Astrocyte (in vitro differentiated cells and primary cell): ENCODE results near the gene FSIP1. TPM values are rescaled to one million over a fixed set of nuclear protein-coding genes. Genes with fewer than 3 reads are reported as not detected.

Source experiments
- DNase-seq: peaks from one replicate; pipeline ENCODE4 v3.0.0-alpha.2; 2010; ENCODE audit warnings: low read depth
- FAIRE-seq: peaks from 2 replicates; lab custom pipeline; 2011; peaks lifted over from hg19 to GRCh38; lab: Jason Lieb, UNC
- H2AFZ ChIP-seq: 2 replicates; pipeline ENCODE4 v1.6.0; 2012; ENCODE audit warnings: low read depth, low read length, inconsistent platforms
- H3K27ac ChIP-seq: 2 replicates; pipeline ENCODE4 v1.5.1; 2011; ENCODE audit warnings: low read depth, low read length, inconsistent platforms
- H3K27me3 ChIP-seq: 2 replicates; pipeline ENCODE4 v1.6.0; 2011; ENCODE audit warnings: low read length, inconsistent platforms; ENCODE audit not compliant: insufficient read depth
- H3K36me3 ChIP-seq: 2 replicates; pipeline ENCODE4 v1.5.1; 2011; ENCODE audit warnings: low read length, inconsistent platforms; ENCODE audit not compliant: insufficient read depth
- H3K4me1 ChIP-seq: 2 replicates; pipeline ENCODE4 v1.5.1; 2011; ENCODE audit warnings: low read length, inconsistent platforms; ENCODE audit not compliant: insufficient read depth
- H3K4me2 ChIP-seq: 2 replicates; pipeline ENCODE4 v1.6.0; 2012; ENCODE audit warnings: low read length, inconsistent platforms
- H3K4me3 ChIP-seq: 2 replicates; pipeline ENCODE4 v1.5.1; 2011; ENCODE audit warnings: low read depth, mild to moderate bottlenecking, low read length, inconsistent platforms; ENCODE audit not compliant: insufficient read depth
- H3K79me2 ChIP-seq: 2 replicates; pipeline ENCODE4 v1.6.0; 2012; ENCODE audit warnings: mild to moderate bottlenecking, low read length, inconsistent platforms; ENCODE audit not compliant: insufficient read depth
- H3K9ac ChIP-seq: 2 replicates; pipeline ENCODE4 v1.6.0; 2012; ENCODE audit warnings: mild to moderate bottlenecking, low read length, inconsistent platforms
- H3K9me3 ChIP-seq: 2 replicates; pipeline ENCODE4 v1.5.1; 2012; ENCODE audit warnings: low read depth, mild to moderate bottlenecking, low read length, inconsistent platforms; ENCODE audit not compliant: insufficient read depth
- H4K20me1 ChIP-seq: 2 replicates; pipeline ENCODE4 v1.6.0; 2012; ENCODE audit warnings: low read length, inconsistent platforms; ENCODE audit not compliant: insufficient read depth
- H3K27ac Mint-ChIP-seq: one replicate; pipeline ENCODE4 v1.8.0; 2021; ENCODE audit warnings: mild to moderate bottlenecking, mixed read lengths; ENCODE audit not compliant: unreplicated experiment
- H3K27me3 Mint-ChIP-seq: one replicate; pipeline ENCODE4 v1.8.0; 2021; ENCODE audit warnings: low read depth, mixed read lengths; ENCODE audit not compliant: unreplicated experiment
- H3K36me3 Mint-ChIP-seq: one replicate; pipeline ENCODE4 v1.8.0; 2021; ENCODE audit warnings: low read depth, mixed read lengths; ENCODE audit not compliant: unreplicated experiment
- H3K4me1 Mint-ChIP-seq: one replicate; pipeline ENCODE4 v1.8.0; 2021; ENCODE audit warnings: low read depth, mixed read lengths; ENCODE audit not compliant: unreplicated experiment
- H3K4me3 Mint-ChIP-seq: one replicate; pipeline ENCODE4 v1.8.0; 2021; ENCODE audit warnings: mild to moderate bottlenecking, moderate library complexity, mixed read lengths; ENCODE audit not compliant: unreplicated experiment
- H3K9me3 Mint-ChIP-seq: one replicate; pipeline ENCODE4 v1.8.0; 2021; ENCODE audit warnings: mild to moderate bottlenecking, mixed read lengths; ENCODE audit not compliant: unreplicated experiment
- EZH2 ChIP-seq: IDR thresholded peaks from 2 replicates; pipeline ENCODE4 v1.6.1; 2012; ENCODE audit warnings: mild to moderate bottlenecking, low read length, inconsistent platforms; ENCODE audit not compliant: insufficient read depth
- total RNA-seq: library from RNA; stranded (reverse); gene quantifications from 2 replicates; pipeline ENCODE4 v1.2.1, GENCODE V29; 2021
- TF ChIP-seq, protein P1 (sequence below): IDR thresholded peaks from 2 replicates; pipeline ENCODE4 v1.5.1; 2011; ENCODE audit warnings: low read depth, mild to moderate bottlenecking, inconsistent platforms, low read length, moderate library complexity; ENCODE audit not compliant: insufficient read depth

Gene FSIP1
- total RNA-seq, 1 donor from 2014 or later, result 0.77 TPM

DNA sequence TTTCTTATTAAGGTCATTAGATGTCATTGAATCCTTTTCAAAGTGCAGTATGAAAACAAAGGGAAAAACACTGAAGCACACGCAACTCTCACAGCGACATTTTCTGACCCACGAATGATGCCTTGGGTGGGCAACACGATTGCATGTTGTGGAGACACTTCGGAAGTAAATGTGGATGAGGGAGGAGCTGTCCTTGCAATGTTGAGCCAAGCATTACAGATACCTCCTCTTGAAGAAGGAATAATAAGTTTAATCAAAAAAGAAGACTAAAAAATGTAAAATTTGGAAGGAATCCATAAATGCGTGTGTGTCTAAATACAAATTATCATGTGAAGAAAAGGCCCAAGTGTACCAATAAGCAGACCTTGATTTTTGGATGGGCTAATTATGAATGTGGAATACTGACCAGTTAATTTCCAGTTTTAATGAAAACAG is 184.9 kb downstream of the FSIP1 start:
- H3K4me1 Mint-ChIP-seq, result peaks cover 24% of the 10 kb centered on the region
- no peak for TF ChIP-seq EZH2
- TF ChIP-seq, protein P1, sequence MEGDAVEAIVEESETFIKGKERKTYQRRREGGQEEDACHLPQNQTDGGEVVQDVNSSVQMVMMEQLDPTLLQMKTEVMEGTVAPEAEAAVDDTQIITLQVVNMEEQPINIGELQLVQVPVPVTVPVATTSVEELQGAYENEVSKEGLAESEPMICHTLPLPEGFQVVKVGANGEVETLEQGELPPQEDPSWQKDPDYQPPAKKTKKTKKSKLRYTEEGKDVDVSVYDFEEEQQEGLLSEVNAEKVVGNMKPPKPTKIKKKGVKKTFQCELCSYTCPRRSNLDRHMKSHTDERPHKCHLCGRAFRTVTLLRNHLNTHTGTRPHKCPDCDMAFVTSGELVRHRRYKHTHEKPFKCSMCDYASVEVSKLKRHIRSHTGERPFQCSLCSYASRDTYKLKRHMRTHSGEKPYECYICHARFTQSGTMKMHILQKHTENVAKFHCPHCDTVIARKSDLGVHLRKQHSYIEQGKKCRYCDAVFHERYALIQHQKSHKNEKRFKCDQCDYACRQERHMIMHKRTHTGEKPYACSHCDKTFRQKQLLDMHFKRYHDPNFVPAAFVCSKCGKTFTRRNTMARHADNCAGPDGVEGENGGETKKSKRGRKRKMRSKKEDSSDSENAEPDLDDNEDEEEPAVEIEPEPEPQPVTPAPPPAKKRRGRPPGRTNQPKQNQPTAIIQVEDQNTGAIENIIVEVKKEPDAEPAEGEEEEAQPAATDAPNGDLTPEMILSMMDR, result no peak
- FAIRE-seq, result no peak
- H3K79me2 ChIP-seq, result no peaks in the 10 kb centered on the region
- H3K27me3 ChIP-seq, result no peaks in the 10 kb centered on the region
- peaks cover 17% of the 10 kb centered on the region for H3K4me1 ChIP-seq
- H3K9me3 ChIP-seq, result no peaks in the 10 kb centered on the region
- peaks cover 33% of the 10 kb centered on the region for H4K20me1 ChIP-seq
- H3K9ac ChIP-seq, result no peak overlapping the region
- no peak overlapping the region for H3K4me3 ChIP-seq
- DNase-seq, result no peak
- no peak overlapping the region for H3K4me2 ChIP-seq
- H3K27ac Mint-ChIP-seq, result no peak overlapping the region
- H3K36me3 Mint-ChIP-seq, result peaks cover 14% of the 10 kb centered on the region
- H3K9me3 Mint-ChIP-seq, result no peaks in the 10 kb centered on the region
- H3K27me3 Mint-ChIP-seq, result no peaks in the 10 kb centered on the region
- peaks cover 43% of the 10 kb centered on the region for H3K36me3 ChIP-seq
- H3K4me3 Mint-ChIP-seq, result no peak overlapping the region
- no peak overlapping the region for H2AFZ ChIP-seq
- no peak overlapping the region for H3K27ac ChIP-seq

DNA sequence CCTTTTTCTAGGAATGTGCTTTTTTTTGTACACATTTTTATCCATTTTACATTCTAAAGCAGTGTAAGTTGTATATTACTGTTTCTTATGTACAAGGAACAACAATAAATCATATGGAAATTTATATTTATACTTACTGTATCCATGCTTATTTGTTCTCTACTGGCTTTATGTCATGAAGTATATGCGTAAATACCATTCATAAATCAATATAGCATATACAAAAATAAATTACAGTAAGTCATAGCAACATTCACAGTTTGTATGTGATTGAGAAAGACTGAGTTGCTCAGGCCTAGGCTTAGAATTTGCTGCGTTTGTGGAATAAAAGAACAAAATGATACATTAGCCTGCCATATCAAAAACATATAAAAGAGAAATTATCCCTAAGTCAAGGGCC is 185.3 kb downstream of the FSIP1 start:
- Mint-ChIP-seq H3K4me3 (no peak overlapping the region), H3K27ac (no peak overlapping the region), H3K27me3 (no peaks in the 10 kb centered on the region), H3K4me1 (peaks cover 24% of the 10 kb centered on the region), H3K9me3 (no peaks in the 10 kb centered on the region), H3K36me3 (peaks cover 18% of the 10 kb centered on the region)
- H3K4me3 ChIP-seq, result no peak overlapping the region
- no peaks in the 10 kb centered on the region for H3K27me3 ChIP-seq
- H3K9ac ChIP-seq, result no peak overlapping the region
- H3K79me2 ChIP-seq, result no peaks in the 10 kb centered on the region
- peaks cover 17% of the 10 kb centered on the region for H3K4me1 ChIP-seq
- peaks cover 37% of the 10 kb centered on the region for H4K20me1 ChIP-seq
- H3K4me2 ChIP-seq, result no peak overlapping the region
- no peak overlapping the region for H3K27ac ChIP-seq
- TF ChIP-seq, protein P1, result no peak
- no peak for TF ChIP-seq EZH2
- DNase-seq, result no peak
- no peak overlapping the region for H2AFZ ChIP-seq
- no peaks in the 10 kb centered on the region for H3K9me3 ChIP-seq
- no peak for FAIRE-seq
- H3K36me3 ChIP-seq, result peaks cover 47% of the 10 kb centered on the region

DNA sequence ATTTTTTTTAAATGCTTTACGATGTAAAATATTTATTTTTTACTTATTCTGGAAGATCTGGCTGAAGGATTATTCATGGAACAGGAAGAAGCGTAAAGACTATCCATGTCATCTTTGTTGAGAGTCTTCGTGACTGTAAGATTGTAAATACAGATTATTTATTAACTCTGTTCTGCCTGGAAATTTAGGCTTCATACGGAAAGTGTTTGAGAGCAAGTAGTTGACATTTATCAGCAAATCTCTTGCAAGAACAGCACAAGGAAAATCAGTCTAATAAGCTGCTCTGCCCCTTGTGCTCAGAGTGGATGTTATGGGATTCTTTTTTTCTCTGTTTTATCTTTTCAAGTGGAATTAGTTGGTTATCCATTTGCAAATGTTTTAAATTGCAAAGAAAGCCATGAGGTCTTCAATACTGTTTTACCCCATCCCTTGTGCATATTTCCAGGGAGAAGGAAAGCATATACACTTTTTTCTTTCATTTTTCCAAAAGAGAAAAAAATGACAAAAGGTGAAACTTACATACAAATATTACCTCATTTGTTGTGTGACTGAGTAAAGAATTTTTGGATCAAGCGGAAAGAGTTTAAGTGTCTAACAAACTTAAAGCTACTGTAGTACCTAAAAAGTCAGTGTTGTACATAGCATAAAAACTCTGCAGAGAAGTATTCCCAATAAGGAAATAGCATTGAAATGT is 186.1 kb downstream of the FSIP1 start:
- no peaks in the 10 kb centered on the region for H3K9me3 ChIP-seq
- H2AFZ ChIP-seq, result no peak overlapping the region
- no peak for FAIRE-seq
- no peak overlapping the region for H3K4me3 ChIP-seq
- peaks cover 24% of the 10 kb centered on the region for H3K4me1 Mint-ChIP-seq
- no peak overlapping the region for H3K27ac Mint-ChIP-seq
- H3K4me2 ChIP-seq, result no peak overlapping the region
- no peaks in the 10 kb centered on the region for H3K27me3 Mint-ChIP-seq
- no peak overlapping the region for H3K4me3 Mint-ChIP-seq
- H3K36me3 ChIP-seq, result peaks cover 55% of the 10 kb centered on the region
- H3K4me1 ChIP-seq, result peaks cover 17% of the 10 kb centered on the region
- H3K27me3 ChIP-seq, result no peaks in the 10 kb centered on the region
- no peak for DNase-seq
- peaks cover 20% of the 10 kb centered on the region for H3K36me3 Mint-ChIP-seq
- H3K9ac ChIP-seq, result no peak overlapping the region
- H4K20me1 ChIP-seq, result peaks cover 44% of the 10 kb centered on the region
- TF ChIP-seq, protein P1, result no peak
- TF ChIP-seq EZH2, result no peak
- no peak overlapping the region for H3K27ac ChIP-seq
- H3K79me2 ChIP-seq, result no peaks in the 10 kb centered on the region
- H3K9me3 Mint-ChIP-seq, result no peaks in the 10 kb centered on the region
